Left renal cortex interstitium (tissue), 4 donors: ENCODE data around the gene UNC5C. TPM values are rescaled to one million over a fixed set of nuclear protein-coding genes. Genes with fewer than 3 reads are reported as not detected.
"Not testable (repeated sequence)": the region's sequence is repeated elsewhere in the genome, so short reads cannot be mapped to it uniquely, and the experiment has no call there.

Experiments
- DNase-seq, 4 donors: peaks; one replicate each; pipeline ENCODE4 v3.0.0-alpha.2; 2013; ENCODE audit warnings: low read depth in 4 of 4, low spot score in 2 of 4, missing footprints in 1 of 4
- polyA plus RNA-seq, 4 donors: library from polyadenylated mRNA; unstranded; fragments of 120-200 nt; gene quantifications; one replicate each; pipeline ENCODE4 v1.2.1, GENCODE V29; 2013; ENCODE audit not compliant: insufficient read length in 4 of 4

The UNC5C gene
- polyA plus RNA-seq, 4 donors = 32.4 to 42.3 (median 37.0) TPM

- no peak for DNase-seq
Observed at GRCh38 chr4:95155759-95156451, 392.9 kb downstream of the UNC5C start.

- no peak for DNase-seq
Observed at GRCh38 chr4:95153182-95153581, 395.6 kb downstream of the UNC5C start.

GRCh38 chr4:95151255-95151654 is 397.5 kb downstream of the UNC5C start:
- DNase-seq = no peak

GRCh38 chr4:95142932-95143331 is 405.8 kb downstream of the UNC5C start:
- no peak for DNase-seq

GRCh38 chr4:95141361-95141760 is 407.4 kb downstream of the UNC5C start:
- no peak for DNase-seq

GRCh38 chr4:95139424-95139823 is 409.3 kb downstream of the UNC5C start:
- DNase-seq = not testable (repeated sequence)

- DNase-seq = not testable (repeated sequence)
Observed at GRCh38 chr4:95134016-95134415, 414.8 kb downstream of the UNC5C start.

- DNase-seq = no peak
Observed at GRCh38 chr4:95129821-95130311, 418.9 kb downstream of the UNC5C start.

- DNase-seq = no peak
Observed at GRCh38 chr4:95129031-95129430, 419.7 kb downstream of the UNC5C start.

GRCh38 chr4:95124906-95125504 is 423.8 kb downstream of the UNC5C start:
- DNase-seq = peak in 1 of 4 donors; percentile 49

GRCh38 chr4:95122001-95122400 is 426.8 kb downstream of the UNC5C start:
- no peak for DNase-seq

- DNase-seq = no peak
Observed at GRCh38 chr4:95120456-95120855, 428.3 kb downstream of the UNC5C start.

- no peak for DNase-seq
Observed at GRCh38 chr4:95118497-95118896, 430.3 kb downstream of the UNC5C start.

- DNase-seq = no peak
Observed at GRCh38 chr4:95114521-95114920, 434.3 kb downstream of the UNC5C start.
